ENCODE data around the gene RNF13. TPM values are rescaled to one million over a fixed set of nuclear protein-coding genes. Genes with fewer than 3 reads are reported as not detected.

The RNF13 gene
- total RNA-seq, 2 donors from 2014 or later = 51.9 to 84.0 TPM

- Histone ChIP-seq H3K9me3 (no peaks in the 10 kb centered on the region), H3K27ac (no peak overlapping the region), H3K36me3 (no peaks in the 10 kb centered on the region), H3K27me3 (replicated peaks; ENCODE audit: insufficient read depth) (no peaks in the 10 kb centered on the region), H3K4me3 (no peak overlapping the region), H3K4me1 (ENCODE audit: control insufficient read depth in 1 of 2, low read depth in 2 of 2) (no peaks in the 10 kb centered on the region)
- ATAC-seq (ENCODE audit: insufficient number of reproducible peaks, low FRiP score, low read depth) (no peak), DNase-seq (ENCODE audit: low spot score) (no peak)
- TF ChIP-seq CTCF (IDR thresholded peaks at IDR 0.05) = no peak
Measured at GRCh38 chr3:149800693-149801092, 12.3 kb upstream of the RNF13 start.

GRCh38 chr3:149801195-149801594 is 11.8 kb upstream of the RNF13 start:
- ATAC-seq (ENCODE audit: insufficient number of reproducible peaks, low FRiP score, low read depth) (no peak), DNase-seq (ENCODE audit: low spot score) (no peak)

GRCh38 chr3:149801639-149802038 is 11.4 kb upstream of the RNF13 start:
- TF ChIP-seq CTCF (IDR thresholded peaks at IDR 0.05) = no peak
- Histone ChIP-seq H3K27ac (no peak overlapping the region), H3K4me1 (ENCODE audit: control insufficient read depth in 1 of 2, low read depth in 2 of 2) (no peaks in the 10 kb centered on the region), H3K4me3 (no peak overlapping the region), H3K36me3 (no peaks in the 10 kb centered on the region), H3K27me3 (replicated peaks; ENCODE audit: insufficient read depth) (no peaks in the 10 kb centered on the region), H3K9me3 (no peaks in the 10 kb centered on the region)
- ATAC-seq (ENCODE audit: insufficient number of reproducible peaks, low FRiP score, low read depth) = no peak
- DNase-seq (ENCODE audit: low spot score) = no peak

More at GRCh38 chr3:149801195-149801594, 11.8 kb upstream of the RNF13 start:
- no peak overlapping the region for H3K4me3 ChIP-seq
- no peaks in the 10 kb centered on the region for H3K4me1 ChIP-seq (ENCODE audit: control insufficient read depth in 1 of 2, low read depth in 2 of 2)
- H3K27me3 ChIP-seq (replicated peaks; ENCODE audit: insufficient read depth) = no peaks in the 10 kb centered on the region
- no peak overlapping the region for H3K27ac ChIP-seq
- no peaks in the 10 kb centered on the region for H3K9me3 ChIP-seq
- H3K36me3 ChIP-seq = no peaks in the 10 kb centered on the region
- no peak for TF ChIP-seq CTCF (IDR thresholded peaks at IDR 0.05)

DNA sequence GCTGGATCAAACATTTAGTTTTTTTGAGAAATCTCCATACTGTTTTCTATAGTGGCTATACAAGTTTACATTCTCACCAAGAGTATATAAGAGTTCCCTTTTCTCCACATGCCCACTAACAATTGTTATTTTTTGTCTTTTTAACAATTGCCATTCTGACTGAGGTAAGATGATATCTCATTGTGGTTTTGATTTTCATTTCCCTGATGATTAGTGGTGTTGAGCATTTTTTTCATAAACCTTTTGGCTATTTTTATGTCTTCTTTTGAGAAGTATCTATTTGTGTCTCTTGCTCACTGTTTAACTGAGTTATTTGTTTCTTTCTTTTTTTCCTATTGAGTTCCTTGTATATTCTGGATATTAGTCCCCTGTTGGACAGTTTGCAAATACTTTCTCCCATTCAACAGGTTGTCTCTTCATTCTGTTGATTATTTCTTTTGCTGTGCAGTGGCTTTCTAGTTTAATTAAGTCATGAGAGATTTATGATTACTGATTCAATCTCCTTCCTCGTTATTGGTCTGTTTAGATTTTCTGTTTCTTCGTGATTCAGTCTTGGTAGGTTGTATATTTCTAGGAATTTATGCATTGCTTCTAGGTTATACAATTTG is 6.7 kb upstream of the RNF13 start:
- H3K9me3 ChIP-seq = no peaks in the 10 kb centered on the region
- no peaks in the 10 kb centered on the region for H3K4me1 ChIP-seq (ENCODE audit: control insufficient read depth in 1 of 2, low read depth in 2 of 2)
- ATAC-seq (ENCODE audit: insufficient number of reproducible peaks, low FRiP score, low read depth) = no peak
- DNase-seq (ENCODE audit: low spot score) = no peak
- no peaks in the 10 kb centered on the region for H3K36me3 ChIP-seq
- no peak overlapping the region for H3K27ac ChIP-seq
- no peak for TF ChIP-seq CTCF (IDR thresholded peaks at IDR 0.05)
- no peaks in the 10 kb centered on the region for H3K27me3 ChIP-seq (replicated peaks; ENCODE audit: insufficient read depth)
- no peak overlapping the region for H3K4me3 ChIP-seq

GRCh38 chr3:149808209-149808829 is 4.7 kb upstream of the RNF13 start:
- TF ChIP-seq CTCF (IDR thresholded peaks at IDR 0.05) = peak; percentile 84
- Histone ChIP-seq H3K27ac (no peak overlapping the region), H3K27me3 (replicated peaks; ENCODE audit: insufficient read depth) (no peaks in the 10 kb centered on the region), H3K36me3 (no peaks in the 10 kb centered on the region), H3K4me1 (ENCODE audit: control insufficient read depth in 1 of 2, low read depth in 2 of 2) (peaks cover 4 to 7% of the 10 kb centered on the region in 2 donors), H3K9me3 (no peaks in the 10 kb centered on the region), H3K4me3 (no peak overlapping the region)
- DNase-seq (ENCODE audit: low spot score) (peak; percentile 33), ATAC-seq (ENCODE audit: insufficient number of reproducible peaks, low FRiP score, low read depth) (no peak)
